Retinal pigment epithelial cell (primary cell): ENCODE measurements around the gene RIMBP2.
"Not testable (repeated sequence)": the region's sequence is repeated elsewhere in the genome, so short reads cannot be mapped to it uniquely, and the experiment has no call there.

Experiments
- DNase-seq: peaks from one replicate; pipeline ENCODE4 v3.0.0-alpha.2; 2010; ENCODE audit warnings: low read depth
- H3K4me3 ChIP-seq: 2 replicates; pipeline ENCODE4 v1.5.1; 2011; ENCODE audit warnings: mild to moderate bottlenecking, low read length, control low read depth, moderate library complexity
- TF ChIP-seq, protein P1 (sequence below): conservative IDR thresholded peaks from 2 replicates; pipeline ENCODE4 v1.5.1; 2011; ENCODE audit warnings: low read depth, low read length, control low read depth, inconsistent platforms

RIMBP2 gene

DNA sequence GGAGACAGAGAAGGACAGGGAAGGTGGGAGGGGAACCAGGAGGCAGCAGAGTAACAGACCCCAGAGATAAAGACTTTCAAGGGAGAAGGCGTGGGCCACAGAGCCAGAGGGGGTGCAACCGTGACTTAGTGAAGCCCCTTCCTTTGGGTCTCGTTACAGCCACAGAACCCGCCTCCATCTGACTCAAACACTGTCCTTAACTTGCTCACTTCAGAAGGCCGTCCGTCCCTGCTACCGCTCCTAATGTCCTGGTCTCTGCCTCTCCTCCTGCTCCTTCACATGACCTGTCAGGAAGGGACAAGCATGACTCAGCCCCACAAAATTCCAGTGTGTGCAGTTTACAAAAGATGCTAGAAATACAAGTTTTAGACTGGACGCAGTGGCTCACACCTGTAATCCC, 18.0 kb downstream of the RIMBP2 start:
- no peak for DNase-seq
- no peak overlapping the region for H3K4me3 ChIP-seq
- TF ChIP-seq, protein P1, sequence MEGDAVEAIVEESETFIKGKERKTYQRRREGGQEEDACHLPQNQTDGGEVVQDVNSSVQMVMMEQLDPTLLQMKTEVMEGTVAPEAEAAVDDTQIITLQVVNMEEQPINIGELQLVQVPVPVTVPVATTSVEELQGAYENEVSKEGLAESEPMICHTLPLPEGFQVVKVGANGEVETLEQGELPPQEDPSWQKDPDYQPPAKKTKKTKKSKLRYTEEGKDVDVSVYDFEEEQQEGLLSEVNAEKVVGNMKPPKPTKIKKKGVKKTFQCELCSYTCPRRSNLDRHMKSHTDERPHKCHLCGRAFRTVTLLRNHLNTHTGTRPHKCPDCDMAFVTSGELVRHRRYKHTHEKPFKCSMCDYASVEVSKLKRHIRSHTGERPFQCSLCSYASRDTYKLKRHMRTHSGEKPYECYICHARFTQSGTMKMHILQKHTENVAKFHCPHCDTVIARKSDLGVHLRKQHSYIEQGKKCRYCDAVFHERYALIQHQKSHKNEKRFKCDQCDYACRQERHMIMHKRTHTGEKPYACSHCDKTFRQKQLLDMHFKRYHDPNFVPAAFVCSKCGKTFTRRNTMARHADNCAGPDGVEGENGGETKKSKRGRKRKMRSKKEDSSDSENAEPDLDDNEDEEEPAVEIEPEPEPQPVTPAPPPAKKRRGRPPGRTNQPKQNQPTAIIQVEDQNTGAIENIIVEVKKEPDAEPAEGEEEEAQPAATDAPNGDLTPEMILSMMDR, result no peak

DNA sequence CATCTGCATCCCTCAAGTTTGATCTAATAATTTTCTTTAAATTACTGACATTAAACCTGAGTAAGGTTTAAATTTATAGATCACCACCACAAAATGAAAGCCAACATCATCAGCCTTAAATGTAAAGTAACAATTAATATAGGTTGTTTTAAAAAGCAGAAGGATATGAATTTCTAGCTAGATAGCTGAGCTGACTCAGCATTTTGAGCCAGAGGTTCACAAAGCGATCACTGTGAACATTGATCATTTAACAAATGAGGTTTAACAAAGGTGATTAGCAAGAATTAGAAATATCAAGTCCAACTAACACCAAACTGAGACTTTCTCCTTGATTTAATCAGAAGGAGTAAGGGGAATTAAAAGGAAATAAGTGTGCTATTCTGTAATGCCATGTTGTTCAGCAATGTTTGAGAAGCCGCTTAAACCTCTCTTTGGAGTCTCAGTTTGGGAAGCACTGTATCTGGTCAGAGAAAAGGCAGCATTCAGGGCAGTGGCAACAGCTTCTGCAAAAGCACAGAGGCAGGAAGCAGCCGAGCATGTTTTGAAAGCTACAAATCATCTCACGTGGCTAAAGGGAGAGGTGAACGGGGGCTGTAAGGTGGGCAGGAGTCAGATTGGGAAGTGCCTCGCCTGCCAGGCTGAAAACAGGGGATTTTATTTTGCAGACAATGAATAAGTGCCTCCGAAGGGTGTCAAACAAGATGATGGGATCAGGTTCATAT, 19.6 kb downstream of the RIMBP2 start:
- no peak overlapping the region for H3K4me3 ChIP-seq
- no peak for DNase-seq
- TF ChIP-seq, protein P1, result no peak

GRCh38 chr12:130695061-130695460, 21.0 kb downstream of the RIMBP2 start:
- no peak for DNase-seq
- TF ChIP-seq, protein P1, result no peak

GRCh38 chr12:130689408-130690405, 26.4 kb downstream of the RIMBP2 start:
- TF ChIP-seq, protein P1, result no peak
- no peak for DNase-seq
- no peak overlapping the region for H3K4me3 ChIP-seq

More at GRCh38 chr12:130695061-130695460, 21.0 kb downstream of the RIMBP2 start:
- H3K4me3 ChIP-seq, result no peak overlapping the region

- not testable (repeated sequence) for H3K4me3 ChIP-seq, DNase-seq
Measured at GRCh38 chr12:130688999-130689398, 27.1 kb downstream of the RIMBP2 start.

DNA sequence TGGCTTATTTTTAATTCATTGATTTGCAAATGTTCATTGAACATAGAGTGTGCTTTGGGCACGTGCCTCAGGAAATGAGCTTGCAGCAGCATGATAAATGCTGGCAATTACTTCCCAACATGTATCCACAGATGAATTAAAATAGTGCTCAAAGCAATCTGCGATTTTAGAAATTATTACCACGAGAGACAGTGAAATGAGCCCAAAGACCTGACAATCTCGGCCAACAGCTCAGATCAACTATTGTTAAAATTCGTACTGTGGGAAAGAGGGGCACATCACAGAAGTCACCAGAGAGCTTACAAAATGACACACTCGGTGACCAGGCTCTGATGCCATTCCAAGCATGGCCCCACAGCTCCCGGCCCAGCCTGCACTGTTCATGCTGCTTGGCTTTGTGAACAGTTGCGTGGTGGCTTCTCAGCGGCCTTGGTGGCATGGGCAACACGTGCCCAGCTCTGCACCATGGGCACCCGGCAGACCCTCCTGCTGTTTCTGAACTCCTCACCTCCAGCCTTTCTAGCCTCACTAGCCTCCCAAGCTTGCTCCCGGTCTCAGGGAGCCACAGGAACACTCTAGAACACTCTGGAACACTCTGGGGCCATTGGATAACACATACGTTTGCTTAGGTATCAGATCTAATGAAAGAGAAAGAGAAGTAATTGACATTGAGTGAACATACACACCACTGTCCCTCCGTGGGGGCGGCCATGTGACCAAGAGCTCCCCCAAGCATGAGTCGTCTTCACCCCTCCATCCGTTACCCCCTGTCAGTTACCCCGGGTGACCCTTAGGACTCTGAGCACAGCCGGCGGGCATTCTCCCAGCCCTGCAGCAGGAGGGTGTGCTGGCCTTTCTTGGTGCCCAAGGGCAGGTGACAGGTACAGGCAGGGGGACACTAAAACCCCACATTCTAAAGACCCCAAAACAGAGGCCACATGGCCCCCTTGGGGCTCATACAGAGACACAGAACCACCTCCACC, 28.0 kb downstream of the RIMBP2 start:
- no peak for DNase-seq
- TF ChIP-seq, protein P1, result no peak
- no peak overlapping the region for H3K4me3 ChIP-seq
